GM19452 (cell line): ENCODE data around the gene LOX.
"Not testable (repeated sequence)": the region's sequence is repeated elsewhere in the genome, so short reads cannot be mapped to it uniquely, and the experiment has no call there.

Experiments used
- ATAC-seq: cut with Tn5 transposase; IDR thresholded peaks from one replicate; pipeline ENCODE4 v1.9.1; 2021; ENCODE audit not compliant: unreplicated experiment

The LOX gene

DNA sequence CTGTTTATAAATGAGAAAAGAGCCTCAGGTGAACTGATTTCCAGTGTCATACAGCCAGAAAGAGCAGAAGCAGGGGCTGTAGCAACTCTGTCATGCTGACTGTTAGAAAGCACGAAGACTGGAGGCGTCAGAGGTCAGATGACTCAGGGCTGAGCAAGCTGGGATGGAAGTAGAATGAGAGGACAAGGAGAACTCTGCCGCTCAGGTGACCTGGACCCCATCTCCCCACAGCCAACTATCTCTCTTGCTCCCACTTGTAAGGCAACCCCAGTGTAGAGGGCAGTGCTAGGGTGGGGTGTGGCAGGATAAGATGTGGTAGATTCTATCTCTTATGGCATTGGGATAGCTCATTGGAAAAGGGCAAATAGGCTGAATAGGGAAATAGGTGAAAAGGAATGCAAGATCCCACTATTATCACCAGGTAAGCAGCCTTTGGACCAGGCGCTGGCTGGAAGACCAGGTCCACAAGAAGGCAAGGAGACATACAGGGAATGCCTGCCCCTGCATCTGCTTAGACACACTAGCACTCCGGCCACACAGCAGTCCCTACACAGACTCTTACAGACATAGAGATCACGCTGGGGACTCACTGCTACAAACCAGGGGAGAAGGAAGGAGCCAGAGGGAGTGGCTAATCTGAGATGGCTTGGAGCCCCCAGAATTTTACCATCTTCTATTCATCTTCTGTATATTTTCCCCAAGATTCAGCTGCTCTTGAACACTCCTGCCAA, 21.2 kb upstream of the LOX start:
- ATAC-seq, result no peak

DNA sequence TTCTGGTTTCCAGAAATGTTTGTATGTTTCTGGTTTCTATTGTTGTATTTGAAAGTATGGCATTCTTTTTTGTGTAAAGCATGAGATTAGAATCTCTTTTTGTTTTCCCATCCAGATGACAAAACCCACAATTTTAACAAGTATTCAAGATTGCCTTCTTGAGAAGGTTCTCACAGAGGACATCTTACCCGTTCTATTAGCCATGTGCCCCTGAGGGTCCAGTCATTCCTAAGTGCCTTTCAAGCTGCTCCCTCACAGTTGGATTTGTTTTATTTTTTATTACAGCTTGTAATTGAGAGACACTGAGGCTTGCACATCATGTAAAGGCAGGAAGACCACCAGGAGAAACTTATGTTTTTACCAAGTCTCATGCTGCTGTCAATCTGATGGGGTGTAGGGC, 19.3 kb upstream of the LOX start:
- no peak for ATAC-seq

DNA sequence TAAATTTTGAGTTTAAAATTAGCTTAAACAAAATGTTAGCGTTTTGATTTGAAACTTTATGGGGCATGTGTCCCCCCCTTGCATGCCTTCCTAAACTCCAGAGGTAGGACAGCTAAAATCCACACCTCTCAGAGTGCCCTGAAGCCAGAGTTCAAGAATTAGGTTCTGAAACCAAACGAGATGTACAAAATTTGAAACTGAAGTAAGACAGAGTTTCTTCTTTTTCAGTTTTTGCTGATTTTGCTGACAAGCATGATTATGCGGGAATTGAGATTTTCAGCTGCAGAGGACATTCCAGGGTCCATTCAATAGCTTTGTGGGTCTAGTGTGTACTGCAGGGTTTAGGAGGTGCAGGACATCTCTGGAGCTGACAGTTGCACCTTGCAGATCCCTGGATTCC, 17.1 kb upstream of the LOX start:
- ATAC-seq, result no peak

DNA sequence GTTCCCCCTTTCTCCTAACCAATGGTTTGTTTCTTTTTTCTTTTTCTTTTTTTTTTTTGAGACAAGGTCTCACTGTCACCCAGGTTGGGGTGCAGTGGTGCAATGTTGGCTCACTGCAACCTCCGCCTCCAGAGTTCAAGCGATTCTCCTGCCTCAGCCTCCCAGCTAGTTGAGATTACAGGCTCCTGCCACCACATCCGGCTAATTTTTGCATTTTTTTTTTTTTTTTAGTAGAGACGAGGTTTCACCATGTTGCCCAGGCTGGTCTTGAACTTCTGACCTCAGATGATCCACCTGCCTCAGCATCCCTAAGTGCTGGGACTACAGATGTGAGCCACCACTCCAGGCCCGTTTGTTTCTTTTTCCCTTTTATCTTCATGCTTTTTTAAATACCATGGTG, 16.2 kb upstream of the LOX start:
- ATAC-seq, result not testable (repeated sequence)

DNA sequence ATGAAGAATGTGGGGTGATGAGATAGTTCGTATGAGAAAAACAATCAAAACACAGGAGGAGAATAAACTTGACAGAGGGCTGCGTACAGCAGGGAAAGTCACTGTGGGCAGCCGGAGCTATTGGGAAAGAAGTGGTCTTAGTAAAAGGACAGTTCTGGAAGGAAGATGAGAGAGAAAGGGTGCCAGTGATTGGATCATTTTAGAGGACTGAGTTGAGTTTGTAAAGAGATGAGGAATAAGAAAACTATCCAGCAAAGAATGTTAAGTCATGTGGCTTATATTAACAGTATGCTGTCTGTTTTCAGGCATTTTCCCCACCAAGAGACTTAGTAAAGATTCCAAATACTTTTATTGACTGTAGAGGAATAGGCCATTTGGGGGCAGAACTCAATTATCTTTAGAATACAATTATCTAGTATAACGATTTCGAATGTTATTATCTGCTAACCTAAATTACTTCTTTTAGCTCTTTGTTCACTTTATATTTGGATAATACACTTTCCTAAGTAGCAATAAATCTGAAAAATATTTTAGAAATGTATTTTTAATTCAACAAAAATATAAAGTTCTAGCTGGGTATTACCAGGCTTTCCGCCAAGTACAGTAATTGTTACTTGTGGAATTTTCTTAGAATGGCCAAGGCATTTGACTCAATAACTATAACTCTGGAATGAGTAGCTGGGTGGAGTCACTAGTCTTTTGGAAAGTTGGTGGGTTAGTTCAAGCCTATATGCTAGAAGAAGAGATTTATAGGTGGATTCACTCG, 15.5 kb upstream of the LOX start:
- no peak for ATAC-seq

DNA sequence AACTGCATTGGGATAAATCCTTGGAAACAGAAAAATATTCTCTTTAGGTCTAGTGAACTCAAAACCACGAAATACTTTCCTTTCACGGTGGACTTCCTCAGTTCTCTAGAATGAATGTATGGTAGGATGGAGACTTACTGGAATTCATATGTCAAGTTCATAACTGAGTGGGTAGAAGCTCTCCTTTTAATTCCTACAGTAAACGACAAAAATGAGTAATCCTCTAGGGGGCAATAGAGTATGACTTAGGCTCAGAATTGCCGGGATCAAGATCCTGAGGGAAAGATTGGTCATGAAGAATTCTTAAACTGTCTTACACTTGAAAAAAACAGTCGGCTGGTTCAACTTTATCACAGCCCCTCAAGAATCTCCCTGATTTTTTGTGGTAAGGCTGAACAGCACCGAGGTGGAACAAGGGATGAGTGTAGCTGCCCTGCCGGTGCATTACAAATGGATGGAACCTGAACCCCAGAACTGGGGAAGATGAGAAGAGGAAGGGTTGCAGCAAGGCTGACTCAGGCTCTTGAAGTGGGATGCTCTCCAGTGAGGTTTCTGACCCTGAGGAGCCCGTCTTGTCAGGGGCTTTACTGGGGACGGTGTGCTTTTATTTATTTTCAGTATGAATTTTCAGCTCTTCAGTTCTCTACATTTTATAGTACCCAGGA, 14.0 kb upstream of the LOX start:
- ATAC-seq, result no peak

DNA sequence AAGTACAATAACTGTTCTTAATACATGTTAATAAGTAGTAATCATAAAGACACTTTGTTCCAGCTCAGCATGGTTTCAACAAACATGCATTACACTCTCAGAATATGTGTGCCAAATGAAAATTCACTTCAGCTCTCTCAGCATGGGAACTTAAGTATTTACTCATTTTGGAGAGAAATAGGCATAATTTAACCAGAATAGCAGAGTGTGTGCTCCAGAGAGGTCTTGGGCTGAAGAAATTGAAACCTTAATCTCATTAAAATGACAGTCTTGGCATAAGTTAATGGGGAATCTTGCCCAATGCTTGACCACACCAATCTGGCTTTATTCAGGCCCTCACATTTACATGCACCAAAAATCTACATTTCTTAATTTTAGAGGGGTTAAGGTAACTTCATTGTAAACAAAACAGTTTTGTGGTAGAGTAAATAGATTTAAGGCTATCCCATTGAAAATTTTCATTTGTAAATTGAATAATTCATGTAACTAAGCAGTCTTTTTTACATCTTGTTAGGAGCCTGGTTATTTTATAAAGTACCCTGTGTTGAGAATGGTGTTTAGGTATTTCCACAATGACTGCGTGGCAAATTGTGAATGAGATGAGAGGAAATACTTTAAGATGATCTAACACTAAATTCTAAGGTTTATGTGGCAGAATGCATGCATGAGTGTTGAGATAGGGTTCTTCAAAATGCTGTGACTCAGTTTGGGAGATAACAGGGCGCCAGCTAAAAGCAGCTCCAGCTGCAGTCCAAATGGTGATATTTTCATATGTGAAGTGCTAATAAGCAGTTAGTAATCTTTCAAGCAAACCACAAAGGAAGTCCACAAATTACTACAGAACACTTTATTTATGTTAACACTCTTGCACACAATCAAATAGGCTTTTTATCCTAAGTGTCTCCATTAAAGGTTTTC, 11.3 kb upstream of the LOX start:
- ATAC-seq, result no peak

DNA sequence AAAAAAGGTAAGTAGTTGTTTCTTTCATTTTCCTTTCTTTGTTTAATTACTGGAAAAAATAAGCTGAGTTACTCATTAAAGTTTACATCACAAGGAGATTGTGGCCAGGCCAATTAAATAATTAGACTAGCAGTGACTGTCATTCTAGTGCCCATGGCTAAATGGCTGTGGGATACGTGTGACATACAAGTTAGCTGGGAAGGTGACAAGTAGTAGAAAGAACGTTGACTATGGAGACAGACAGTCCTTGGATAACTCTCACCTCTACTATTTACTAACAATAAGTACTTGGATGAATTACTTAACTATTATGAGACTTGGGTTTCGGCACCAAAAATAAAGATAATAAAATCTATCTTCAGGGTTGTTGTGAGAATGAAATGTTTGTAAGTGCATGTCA, 7.0 kb upstream of the LOX start:
- no peak for ATAC-seq

DNA sequence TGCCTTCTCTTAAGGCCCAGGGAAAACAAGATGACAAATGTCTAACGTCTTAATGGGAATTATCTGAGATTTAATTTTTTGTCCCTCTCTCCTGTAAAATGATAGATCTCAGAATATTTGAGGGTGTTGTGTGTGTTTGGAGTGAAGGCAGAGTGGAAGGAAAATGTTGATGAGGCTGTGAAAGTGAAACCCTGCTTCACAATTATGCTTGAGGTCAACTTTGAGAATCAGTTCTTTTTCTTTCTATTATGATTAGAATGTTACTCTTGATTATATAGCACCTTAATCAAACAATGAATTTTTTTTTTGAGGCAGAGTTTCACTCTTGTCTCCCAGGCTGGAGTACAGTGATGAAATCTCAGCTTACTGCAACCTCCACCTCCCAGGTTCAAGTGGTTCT, 5.5 kb upstream of the LOX start:
- ATAC-seq, result no peak

DNA sequence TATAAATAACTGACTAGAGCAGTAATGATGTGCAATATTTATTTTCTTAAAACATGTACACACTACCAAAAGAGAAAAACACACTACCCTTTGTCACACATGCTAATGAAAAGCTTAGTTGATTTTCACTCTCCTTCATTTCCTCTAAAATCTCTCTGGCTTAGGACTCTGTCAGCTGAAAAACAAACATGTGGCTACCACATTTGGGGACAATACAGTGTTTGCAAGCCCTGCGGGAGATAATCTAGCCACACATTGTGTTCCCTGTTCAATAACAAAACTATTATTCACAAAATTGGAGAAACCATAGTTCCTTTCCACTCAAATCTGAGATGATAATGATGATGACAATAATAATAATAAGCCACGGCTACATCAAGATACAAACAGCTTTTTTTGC, 3.5 kb upstream of the LOX start:
- no peak for ATAC-seq

DNA sequence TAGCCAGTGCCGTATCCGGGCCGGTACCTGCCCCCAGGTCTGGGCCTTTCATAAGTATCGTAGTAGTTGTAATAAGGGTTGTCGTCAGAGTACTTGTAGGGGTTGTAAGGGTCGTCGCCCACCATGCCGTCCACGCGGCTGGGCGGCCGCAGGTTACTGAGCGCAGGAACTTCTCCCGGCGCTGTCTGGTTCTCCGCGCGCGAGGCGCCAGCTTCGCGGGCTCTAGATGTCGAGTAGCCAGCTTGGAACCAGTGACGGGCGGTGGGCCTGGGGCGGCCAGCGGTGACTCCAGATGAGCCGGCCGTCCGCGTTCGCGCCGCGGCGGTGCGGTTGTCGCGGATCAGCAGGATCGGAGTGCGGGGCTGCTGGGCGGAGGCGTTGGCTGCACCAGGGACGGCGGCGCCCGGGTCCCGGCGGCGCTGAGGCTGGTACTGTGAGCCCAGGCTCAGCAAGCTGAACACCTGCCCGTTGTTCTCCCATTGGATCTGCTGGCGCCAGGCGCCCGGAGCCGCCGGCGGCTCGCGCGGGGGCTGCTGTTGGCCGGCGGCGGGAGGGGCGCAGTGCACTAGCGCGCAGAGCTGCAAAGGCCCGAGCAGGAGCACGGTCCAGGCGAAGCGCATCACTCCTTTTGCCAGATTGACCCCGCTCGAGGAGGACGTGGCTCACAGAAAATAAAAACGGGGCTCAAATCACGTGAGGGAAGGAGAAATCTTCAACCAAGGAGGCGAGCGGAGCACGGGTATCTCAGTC, 518 bp downstream of the LOX start:
- ATAC-seq, result peak; percentile 17

DNA sequence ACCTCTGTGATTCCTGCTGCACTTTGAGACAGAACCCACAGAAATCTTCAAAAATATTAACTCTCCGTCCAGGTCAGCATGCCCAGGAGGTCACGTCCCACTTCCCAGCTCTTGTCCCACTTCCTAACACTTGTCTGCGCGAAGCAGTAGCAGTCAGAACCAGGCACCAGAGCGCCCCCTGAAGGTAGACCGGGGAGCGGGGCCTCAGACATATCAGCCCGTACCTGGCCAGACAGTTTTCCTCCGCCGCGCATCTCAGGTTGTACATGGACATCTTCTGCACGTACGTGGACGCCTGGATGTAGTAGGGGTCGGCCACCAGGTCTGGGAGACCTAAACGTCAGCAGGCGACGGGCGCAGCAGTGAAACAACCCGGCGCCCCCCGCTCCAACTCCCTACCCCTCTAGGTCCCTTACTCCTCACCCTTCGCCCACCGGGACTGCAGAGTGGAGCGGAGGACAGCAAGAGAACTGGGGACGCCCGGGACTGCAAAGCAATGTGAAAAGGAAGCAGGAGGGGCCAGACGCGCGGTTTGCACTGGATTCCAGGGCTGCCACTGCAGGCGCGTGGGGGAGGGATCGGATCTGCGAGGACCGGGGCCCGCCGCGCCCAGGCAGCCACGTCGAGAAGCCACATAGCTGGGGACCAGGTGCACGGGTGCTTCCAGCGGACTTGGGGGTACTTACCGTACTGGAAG, 1.2 kb downstream of the LOX start:
- peak; percentile 51 for ATAC-seq

DNA sequence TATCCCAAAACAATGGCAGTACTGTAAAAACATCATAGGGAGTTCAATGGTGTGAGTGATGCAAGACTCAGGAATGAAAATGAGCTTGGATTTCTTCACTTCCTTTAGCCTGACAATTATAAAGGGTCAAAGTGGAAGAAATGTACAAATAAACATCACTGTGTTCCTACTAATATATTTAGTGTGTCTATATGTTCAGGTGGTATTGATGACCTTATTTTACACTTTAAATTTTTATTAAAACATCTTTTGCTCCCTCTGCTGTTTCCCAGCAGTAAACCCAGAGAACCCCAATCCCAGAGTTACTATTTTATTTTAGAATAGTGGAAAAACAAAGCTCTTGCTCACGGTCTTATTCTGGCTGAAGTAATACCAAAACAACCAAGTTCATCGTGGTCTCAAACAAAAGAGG, 2.0 kb downstream of the LOX start:
- no peak for ATAC-seq

DNA sequence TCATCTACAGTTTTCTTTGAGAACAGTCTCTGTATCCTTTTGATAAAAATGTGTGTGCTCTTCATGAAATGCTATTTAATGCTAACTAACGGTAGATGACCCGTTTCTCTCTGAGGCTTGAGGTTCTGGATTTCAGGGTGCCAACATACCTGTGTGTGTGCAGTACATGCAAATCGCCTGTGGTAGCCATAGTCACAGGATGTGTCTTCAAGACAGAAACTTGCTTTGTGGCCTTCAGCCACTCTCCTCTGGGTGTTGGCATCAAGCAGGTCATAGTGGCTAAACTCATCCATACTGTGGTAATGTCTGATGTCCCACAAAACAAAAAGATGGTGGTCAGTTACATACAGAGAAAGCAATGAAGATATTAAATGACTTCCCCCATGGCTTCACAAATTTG, 4.2 kb downstream of the LOX start:
- peak; percentile 43 for ATAC-seq

DNA sequence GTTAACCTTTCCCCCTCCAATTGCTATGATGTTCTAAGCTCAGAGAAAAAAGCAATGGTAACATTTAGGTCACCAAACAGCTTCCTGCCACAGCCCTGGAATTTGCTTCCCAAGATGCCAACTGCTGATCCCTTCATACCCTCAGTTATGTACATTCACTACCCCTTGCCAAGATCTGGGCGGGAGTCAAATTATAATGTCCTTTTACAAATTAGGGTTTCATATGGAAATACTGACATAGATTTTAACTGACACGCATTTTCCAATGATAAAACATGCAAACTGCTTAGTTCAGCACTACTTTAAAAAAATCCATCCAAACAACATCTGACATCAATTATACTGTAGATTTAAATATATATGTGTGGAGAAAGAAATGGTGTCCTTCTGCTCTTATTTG, 5.0 kb downstream of the LOX start:
- no peak for ATAC-seq

DNA sequence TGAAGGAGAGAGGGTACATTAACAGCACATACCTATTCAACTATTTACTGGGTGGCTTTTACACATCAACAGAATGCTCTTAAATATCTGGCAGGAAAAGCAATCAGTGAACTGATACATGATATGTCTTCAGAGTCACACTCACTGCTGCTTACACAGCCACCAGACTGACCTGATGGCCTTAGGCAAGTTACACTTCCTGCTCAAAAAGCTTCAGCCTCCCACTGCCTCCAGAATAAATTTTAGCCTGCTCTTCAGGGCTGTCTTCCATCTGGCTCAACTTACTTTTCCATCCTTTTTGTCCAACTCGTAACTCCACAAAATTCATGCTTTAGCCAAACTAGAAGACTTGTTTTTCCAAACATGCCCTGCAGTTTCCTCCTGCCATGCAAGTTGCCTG, 10.7 kb downstream of the LOX start:
- no peak for ATAC-seq

DNA sequence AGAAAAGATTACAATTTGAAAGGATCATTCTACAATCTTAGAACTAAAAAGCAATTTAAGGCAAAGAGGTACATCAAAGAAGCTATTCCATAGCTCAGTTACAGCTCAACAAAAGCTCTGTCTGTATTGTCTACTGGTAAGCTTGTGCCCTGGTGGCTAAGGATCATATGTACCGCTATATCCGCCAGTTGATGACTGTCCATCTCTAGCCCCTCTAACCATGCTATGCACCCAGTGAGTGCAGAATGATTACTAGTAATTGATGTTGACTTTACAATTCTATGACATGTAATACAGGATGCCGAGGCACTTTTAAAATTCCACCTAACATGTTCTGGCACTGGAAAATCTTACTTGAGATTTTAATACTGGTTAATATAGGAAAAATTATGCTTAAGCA, 13.1 kb downstream of the LOX start:
- no peak for ATAC-seq

DNA sequence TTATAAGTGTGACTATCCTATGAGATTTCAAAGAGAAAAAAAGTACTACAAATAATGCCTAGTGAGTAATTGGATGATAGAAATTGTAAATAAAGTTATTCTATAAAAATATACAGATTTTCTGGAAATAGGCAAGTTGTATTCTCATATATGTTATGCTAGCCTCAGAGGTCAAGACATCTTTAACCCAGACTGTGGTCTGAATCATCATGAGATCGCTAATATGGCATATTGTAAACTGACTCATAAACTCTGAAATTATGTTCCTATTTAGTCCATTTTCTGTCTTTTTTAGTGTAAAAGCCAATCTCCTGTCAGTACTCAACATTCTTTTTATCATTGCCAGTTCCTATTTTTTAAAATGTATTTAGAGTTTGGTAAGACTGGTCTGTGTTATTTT, 14.2 kb downstream of the LOX start:
- no peak for ATAC-seq

DNA sequence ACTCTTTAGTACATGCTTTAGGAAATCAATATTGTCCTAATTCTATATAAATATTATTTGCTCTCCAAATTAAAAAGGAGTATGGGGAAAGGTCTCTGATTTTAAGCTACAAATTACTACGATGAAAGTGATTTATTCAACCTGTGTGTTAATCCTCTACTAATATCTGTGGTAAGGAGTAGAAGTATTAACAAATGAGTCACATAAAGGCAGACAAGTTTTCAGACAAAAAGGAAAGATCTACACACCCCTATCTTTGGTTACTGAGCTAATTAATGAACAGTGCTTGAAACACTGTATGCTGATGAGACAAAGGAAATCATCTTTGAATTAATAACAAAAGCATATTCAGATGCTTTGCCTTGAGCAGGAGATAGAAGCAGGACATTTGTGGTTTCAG, 15.9 kb downstream of the LOX start:
- ATAC-seq, result no peak

DNA sequence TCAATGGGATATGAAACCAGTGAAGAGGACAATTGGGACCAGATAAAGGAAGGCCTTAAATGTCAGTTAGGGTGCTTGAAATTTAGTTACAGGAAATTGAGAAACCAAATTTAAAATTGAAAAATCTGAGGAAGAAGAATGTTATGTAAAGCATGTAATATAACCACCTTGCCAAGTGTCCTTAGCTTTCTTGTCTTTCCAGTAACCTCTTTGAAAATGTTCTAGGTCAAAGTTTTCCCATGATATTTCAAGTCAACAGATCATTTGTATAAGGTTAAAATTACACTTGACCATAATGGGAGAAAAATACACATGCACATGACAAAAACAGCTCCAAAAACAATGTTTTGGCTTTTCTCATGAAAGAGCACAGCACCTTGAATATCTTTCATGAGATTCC, 21.1 kb downstream of the LOX start:
- ATAC-seq, result no peak
